ENCODE results near the gene EDN3.
"Not testable (repeated sequence)": the region's sequence is repeated elsewhere in the genome, so short reads cannot be mapped to it uniquely, and the experiment has no call there.

Gene EDN3

GRCh38 chr20:59340201-59340885, 39.9 kb downstream of the EDN3 start:
- Mint-ChIP-seq H3K4me3 (no peak overlapping the region), H3K4me1 (peaks cover 18% of the 10 kb centered on the region), H3K36me3 (ENCODE audit: low read depth) (no peaks in the 10 kb centered on the region), H3K9me3 (peaks cover 6% of the 10 kb centered on the region), H3K27ac (no peak overlapping the region), H3K27me3 (ENCODE audit: low read depth) (peaks cover 28% of the 10 kb centered on the region)
- TF ChIP-seq CTCF (IDR thresholded peaks at IDR 0.05; ENCODE audit: unreplicated experiment in 3 of 3): no peak

GRCh38 chr20:59341285-59342022, 41.0 kb downstream of the EDN3 start:
- not testable (repeated sequence) for H3K4me3 Mint-ChIP-seq; H3K27ac Mint-ChIP-seq; H3K36me3 Mint-ChIP-seq (ENCODE audit: low read depth); H3K9me3 Mint-ChIP-seq
- Mint-ChIP-seq H3K4me1 (peaks cover 11% of the 10 kb centered on the region), H3K27me3 (ENCODE audit: low read depth) (peaks cover 24% of the 10 kb centered on the region)

- Mint-ChIP-seq H3K27me3 (ENCODE audit: low read depth) (peaks cover 26% of the 10 kb centered on the region), H3K4me1 (peaks cover 6% of the 10 kb centered on the region)
Measured at GRCh38 chr20:59342023-59342957, 41.9 kb downstream of the EDN3 start.

GRCh38 chr20:59346061-59346460, 45.6 kb downstream of the EDN3 start:
- H3K27ac Mint-ChIP-seq: no peak overlapping the region
- H3K9me3 Mint-ChIP-seq: peaks cover 6% of the 10 kb centered on the region
- H3K4me1 Mint-ChIP-seq: peaks cover 6% of the 10 kb centered on the region
- H3K4me3 Mint-ChIP-seq: no peak overlapping the region
- H3K27me3 Mint-ChIP-seq (ENCODE audit: low read depth): peaks cover 22% of the 10 kb centered on the region
- no peak for TF ChIP-seq CTCF (IDR thresholded peaks at IDR 0.05; ENCODE audit: unreplicated experiment in 3 of 3)
- no peaks in the 10 kb centered on the region for H3K36me3 Mint-ChIP-seq (ENCODE audit: low read depth)

More at GRCh38 chr20:59342023-59342957, 41.9 kb downstream of the EDN3 start:
- Mint-ChIP-seq H3K9me3 (peaks cover 6% of the 10 kb centered on the region), H3K27ac (no peak overlapping the region), H3K4me3 (no peak overlapping the region), H3K36me3 (ENCODE audit: low read depth) (no peaks in the 10 kb centered on the region)
- no peak for TF ChIP-seq CTCF (IDR thresholded peaks at IDR 0.05; ENCODE audit: unreplicated experiment in 3 of 3)

- H3K27ac Mint-ChIP-seq: no peak overlapping the region
- peaks cover 32% of the 10 kb centered on the region for H3K27me3 Mint-ChIP-seq (ENCODE audit: low read depth)
- no peak for TF ChIP-seq CTCF (IDR thresholded peaks at IDR 0.05; ENCODE audit: unreplicated experiment in 3 of 3)
- no peaks in the 10 kb centered on the region for H3K9me3 Mint-ChIP-seq
- H3K4me3 Mint-ChIP-seq: no peak overlapping the region
- peaks cover 16% of the 10 kb centered on the region for H3K4me1 Mint-ChIP-seq
- no peaks in the 10 kb centered on the region for H3K36me3 Mint-ChIP-seq (ENCODE audit: low read depth)
Measured at GRCh38 chr20:59349277-59349676, 48.9 kb downstream of the EDN3 start.
